SK-N-SH (cell line): ENCODE measurements around the gene RPN1. TPM values are rescaled to one million over a fixed set of nuclear protein-coding genes. Genes with fewer than 3 reads are reported as not detected.

ENCODE experiments used
- CTCF ChIA-PET: fragments of 300-600, 350-600 bp; formaldehyde crosslinking; extraction: SDS; loops from one replicate; lab custom pipeline; 2021; lab: Yijun Ruan, JAX
- POLR2A ChIA-PET: fragments of 350-600 bp; sonication (Branson Sonifier 250); formaldehyde crosslinking; extraction: SDS; loops from one replicate; lab custom pipeline; 2020; ENCODE audit warnings: antibody characterized with exemption, inconsistent platforms; lab: Yijun Ruan, JAX
- DNase-seq: peaks from one replicate; pipeline ENCODE4 v3.0.0; 2012
- H2AFZ ChIP-seq: fragments of 200-600 bp; sonication (generic); 2 replicates; pipeline ENCODE4 v1.8.1; 2016; ENCODE audit warnings: antibody characterized with exemption, mild to moderate bottlenecking, low read depth
- H3F3A ChIP-seq: fragments of 200-600 bp; sonication (generic); replicated peaks from 2 replicates; pipeline ENCODE3; 2016; ENCODE audit warnings: antibody characterized with exemption, mild to moderate bottlenecking; ENCODE audit not compliant: insufficient read depth
- H3K27ac ChIP-seq, 2 experiments: fragments of 200-500 bp in 1 of 2; fragments of 200-600 bp in 1 of 2; sonication (Bioruptor generic) in 1 of 2; sonication (generic), shearing (Covaris generic) in 1 of 2; 2 replicates each; pipeline versions ENCODE4 v1.5.1 to v1.6.1; 2014 to 2016; ENCODE audit warnings: low read depth in 2 of 2, inconsistent platforms in 1 of 2, low read length in 1 of 2, mild to moderate bottlenecking in 1 of 2, mixed read lengths in 1 of 2
- H3K27me3 ChIP-seq: fragments of 200-600 bp; sonication (generic), shearing (Covaris generic); 2 replicates; pipeline ENCODE4 v1.6.1; 2016; ENCODE audit warnings: mixed run types; ENCODE audit not compliant: insufficient read depth
- H3K36me3 ChIP-seq, 2 experiments: fragments of 200-500 bp in 1 of 2; fragments of 200-600 bp in 1 of 2; sonication (Bioruptor generic) in 1 of 2; sonication (generic) in 1 of 2; replicated peaks in 1 of 2; 2 replicates each; pipeline versions ENCODE3 to v1.5.1; 2014 to 2016; ENCODE audit warnings: low read length in 1 of 2, mild to moderate bottlenecking in 1 of 2; ENCODE audit not compliant: insufficient read depth in 2 of 2, control insufficient read depth in 1 of 2
- H3K4me1 ChIP-seq, 2 experiments: fragments of 200-500 bp in 1 of 2; fragments of 200-600 bp in 1 of 2; sonication (Bioruptor generic) in 1 of 2; sonication (generic), shearing (Covaris generic) in 1 of 2; 2 replicates each; pipeline versions ENCODE4 v1.5.1 to v1.6.1; 2014 to 2016; ENCODE audit warnings: low read depth in 1 of 2, low read length in 1 of 2, mixed run types in 1 of 2; ENCODE audit not compliant: insufficient read depth in 2 of 2, control insufficient read depth in 1 of 2
- H3K4me2 ChIP-seq: fragments of 200-600 bp; sonication (generic), shearing (Covaris generic); 2 replicates; pipeline ENCODE4 v1.6.1; 2017; ENCODE audit warnings: mixed run types
- H3K4me3 ChIP-seq, 2 experiments: fragments of 200-500 bp in 1 of 2; fragments of 200-600 bp in 1 of 2; sonication (Bioruptor generic) in 1 of 2; sonication (generic), shearing (Covaris generic) in 1 of 2; 2 replicates each; pipeline versions ENCODE4 v1.5.1 to v1.8.1; 2014 to 2016; ENCODE audit warnings: low read depth in 2 of 2, inconsistent platforms in 1 of 2, low read length in 1 of 2, mild to moderate bottlenecking in 1 of 2, mixed read lengths in 1 of 2, moderate library complexity in 1 of 2
- H3K79me2 ChIP-seq: fragments of 200-600 bp; sonication (generic); 2 replicates; pipeline ENCODE4 v1.8.1; 2017; ENCODE audit warnings: mild to moderate bottlenecking; ENCODE audit not compliant: insufficient read depth
- H3K9ac ChIP-seq: fragments of 200-600 bp; sonication (generic); 2 replicates; pipeline ENCODE4 v1.6.1; 2017; ENCODE audit warnings: mixed run types
- H3K9me2 ChIP-seq: fragments of 200-600 bp; sonication (generic); 2 replicates; pipeline ENCODE4 v1.6.1; 2017; ENCODE audit warnings: mixed run types
- H3K9me3 ChIP-seq: fragments of 200-600 bp; sonication (generic); 2 replicates; pipeline ENCODE4 v1.6.1; 2017; ENCODE audit warnings: mixed run types, mild to moderate bottlenecking, moderate library complexity
- H4K20me1 ChIP-seq: fragments of 200-600 bp; sonication (generic); 2 replicates; pipeline ENCODE4 v1.6.1; 2017; ENCODE audit warnings: mild to moderate bottlenecking, mixed run types; ENCODE audit not compliant: insufficient read depth
- EP300 ChIP-seq, 2 experiments: IDR thresholded peaks; 2 replicates each; pipeline versions ENCODE4 v1.4.0 to v1.6.1; 2012; ENCODE audit warnings: borderline replicate concordance in 1 of 2, low read depth in 1 of 2, low read length in 1 of 2
- EZH2phosphoT487 ChIP-seq: fragments of 200-600 bp; sonication (generic); IDR thresholded peaks from 2 replicates; pipeline ENCODE4 v1.6.1; 2017; ENCODE audit warnings: low read depth, mixed run types, mild to moderate bottlenecking, antibody characterized with exemption, moderate library complexity, borderline replicate concordance
- FOSL2 ChIP-seq: IDR thresholded peaks from 2 replicates; pipeline ENCODE4 v1.4.0; 2012; ENCODE audit warnings: low read depth, mild to moderate bottlenecking, moderate library complexity, borderline replicate concordance
- FOXJ3 ChIP-seq: sonication (generic); formaldehyde crosslinking; IDR thresholded peaks from 2 replicates; pipeline ENCODE4 v1.5.1; 2020; ENCODE audit warnings: mild to moderate bottlenecking, missing genetic modification reagents
- JUND ChIP-seq: IDR thresholded peaks from 2 replicates; pipeline ENCODE4 v1.4.0; 2012
- MXI1 ChIP-seq: IDR thresholded peaks from 2 replicates; pipeline ENCODE4 v1.6.1; 2012; ENCODE audit warnings: mild to moderate bottlenecking, low read depth, low read length, improper control_type of control experiment
- NFIC ChIP-seq: IDR thresholded peaks from 2 replicates; pipeline ENCODE4 v1.4.0; 2012; ENCODE audit warnings: borderline replicate concordance
- PBX3 ChIP-seq: IDR thresholded peaks from 2 replicates; pipeline ENCODE4; 2012
- RAD21 ChIP-seq: IDR thresholded peaks from 2 replicates; pipeline ENCODE4 v1.6.1; 2012; ENCODE audit warnings: mild to moderate bottlenecking, low read length
- RCOR1 ChIP-seq: fragments of 150-350 bp; IDR thresholded peaks from 2 replicates; pipeline ENCODE4 v1.6.1; 2017; ENCODE audit warnings: antibody characterized with exemption, low read length
- RFX5 ChIP-seq: IDR thresholded peaks from 2 replicates; pipeline ENCODE4 v1.6.1; 2012; ENCODE audit warnings: mild to moderate bottlenecking, improper control_type of control experiment, low read length
- SMC3 ChIP-seq: IDR thresholded peaks from 2 replicates; pipeline ENCODE4 v1.6.1; 2012; ENCODE audit warnings: low read depth, low read length, improper control_type of control experiment
- TAF1 ChIP-seq: IDR thresholded peaks from 2 replicates; pipeline ENCODE4 v1.6.1; 2012; ENCODE audit warnings: low read depth, mild to moderate bottlenecking, low read length, moderate library complexity, borderline replicate concordance
- TCF12 ChIP-seq: IDR thresholded peaks from 2 replicates; pipeline ENCODE4 v1.4.0; 2012
- TEAD4 ChIP-seq: IDR thresholded peaks from 2 replicates; pipeline ENCODE4 v1.4.0; 2012; ENCODE audit warnings: mild to moderate bottlenecking, borderline replicate concordance; ENCODE audit not compliant: insufficient read depth
- USF1 ChIP-seq: IDR thresholded peaks from 2 replicates; pipeline ENCODE4 v1.4.0; 2012; ENCODE audit warnings: low read depth, borderline replicate concordance
- WGBS: methylation state at CpG from one replicate; pipeline ENCODE4 v1.1.6; 2017; ENCODE audit warnings: low lambda C conversion rate; 5-methylcytosine and 5-hydroxymethylcytosine counted together
- polyA plus RNA-seq, 3 experiments: library from polyadenylated mRNA; depleted of rRNA; stranded (reverse); fragments of >200 nt; gene quantifications; 2 replicates each; pipeline ENCODE4 v1.2.3, GENCODE V29; 2012
- TF ChIP-seq, protein P1 (sequence below): fragments of 200-600 bp; sonication (generic); IDR thresholded peaks from 2 replicates; pipeline ENCODE4 v1.6.1; 2017; ENCODE audit warnings: antibody characterized with exemption, mild to moderate bottlenecking, moderate library complexity
- TF ChIP-seq, protein P2 (sequence below): IDR thresholded peaks from 2 replicates; pipeline ENCODE4 v1.6.1; 2012; ENCODE audit warnings: mild to moderate bottlenecking, low read depth, low read length, moderate library complexity
- TF ChIP-seq, protein P3 (sequence below): fragments of 150-350 bp; IDR thresholded peaks from 2 replicates; pipeline ENCODE4 v1.6.1; 2016; ENCODE audit warnings: mild to moderate bottlenecking, low read depth, low read length

RPN1 gene
- polyA plus RNA-seq, 1 of the 3 experiments (the other 2 are of a cell fraction), result 162 TPM

DNA sequence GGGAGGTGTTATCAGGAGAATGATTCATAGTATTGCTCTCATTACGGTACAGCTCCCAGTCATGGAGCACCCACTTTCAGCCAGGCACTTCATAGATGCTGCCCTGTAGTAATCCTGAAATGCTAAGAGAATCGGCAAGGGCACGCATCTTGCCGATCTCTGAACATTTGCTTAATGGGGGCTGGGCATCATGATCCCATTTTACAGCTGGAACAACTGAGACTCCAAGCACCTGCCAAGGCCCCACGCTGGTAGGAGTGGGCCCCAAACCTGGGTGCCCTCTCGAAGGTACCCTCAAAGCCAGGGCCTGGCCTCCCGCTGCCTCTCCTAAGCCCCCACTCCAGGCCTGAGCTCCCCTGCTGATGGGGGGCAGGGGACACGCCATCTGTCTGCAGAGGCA is 47.3 kb downstream of the RPN1 start (continued):
- TF ChIP-seq, protein P1, sequence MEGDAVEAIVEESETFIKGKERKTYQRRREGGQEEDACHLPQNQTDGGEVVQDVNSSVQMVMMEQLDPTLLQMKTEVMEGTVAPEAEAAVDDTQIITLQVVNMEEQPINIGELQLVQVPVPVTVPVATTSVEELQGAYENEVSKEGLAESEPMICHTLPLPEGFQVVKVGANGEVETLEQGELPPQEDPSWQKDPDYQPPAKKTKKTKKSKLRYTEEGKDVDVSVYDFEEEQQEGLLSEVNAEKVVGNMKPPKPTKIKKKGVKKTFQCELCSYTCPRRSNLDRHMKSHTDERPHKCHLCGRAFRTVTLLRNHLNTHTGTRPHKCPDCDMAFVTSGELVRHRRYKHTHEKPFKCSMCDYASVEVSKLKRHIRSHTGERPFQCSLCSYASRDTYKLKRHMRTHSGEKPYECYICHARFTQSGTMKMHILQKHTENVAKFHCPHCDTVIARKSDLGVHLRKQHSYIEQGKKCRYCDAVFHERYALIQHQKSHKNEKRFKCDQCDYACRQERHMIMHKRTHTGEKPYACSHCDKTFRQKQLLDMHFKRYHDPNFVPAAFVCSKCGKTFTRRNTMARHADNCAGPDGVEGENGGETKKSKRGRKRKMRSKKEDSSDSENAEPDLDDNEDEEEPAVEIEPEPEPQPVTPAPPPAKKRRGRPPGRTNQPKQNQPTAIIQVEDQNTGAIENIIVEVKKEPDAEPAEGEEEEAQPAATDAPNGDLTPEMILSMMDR, result no peak
- TF ChIP-seq EP300 (IDR thresholded peaks at IDR 0.05; ENCODE audit: borderline replicate concordance in 1 of 2, low read depth in 1 of 2, low read length in 1 of 2) (no peak), RAD21 (no peak), RCOR1 (no peak), NFIC (no peak)

DNA sequence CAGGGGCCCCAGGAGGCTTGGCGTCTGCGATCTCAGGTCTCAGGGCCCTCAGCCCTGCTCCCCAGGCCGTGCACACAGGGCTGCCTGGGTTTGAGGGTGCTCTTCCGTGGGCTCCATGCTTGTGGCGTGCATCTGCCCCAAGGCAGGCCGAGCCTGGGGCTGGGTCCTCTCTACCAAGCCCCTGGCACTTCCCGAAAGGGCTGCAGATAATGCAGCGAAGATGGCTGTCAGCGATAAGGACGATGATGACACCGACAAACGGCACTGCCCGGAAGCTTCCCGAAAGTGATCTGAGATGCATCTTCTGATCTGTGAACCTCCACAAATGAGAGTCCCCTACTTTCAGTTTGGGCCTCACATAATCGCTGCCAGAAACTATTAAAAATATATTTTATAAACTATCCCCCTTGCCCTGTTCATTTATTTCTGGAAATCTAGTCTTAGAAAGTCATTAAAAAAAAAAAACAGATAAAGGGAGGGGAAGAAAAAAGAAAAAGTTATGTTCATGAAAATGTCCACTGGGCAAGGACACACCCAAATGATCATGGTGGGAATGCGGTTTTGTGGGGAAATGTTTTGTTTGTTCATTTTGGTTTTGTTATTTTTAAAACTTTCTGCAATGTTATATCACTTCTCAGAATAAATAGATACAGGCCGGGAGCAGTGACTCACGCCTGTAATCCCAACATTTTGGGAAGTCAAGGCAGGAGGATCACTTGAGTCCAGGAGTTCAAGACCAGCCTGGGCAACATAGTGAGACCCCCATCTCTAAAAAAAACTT is 51.5 kb downstream of the RPN1 start:
- no peak overlapping the region for H2AFZ ChIP-seq
- no peaks in the 10 kb centered on the region for H3K36me3 ChIP-seq
- H3K9me2 ChIP-seq, result no peaks in the 10 kb centered on the region
- WGBS, result 68% methylated on average over 15 of the region's 18 CpGs
- DNase-seq, result no peak
- H3K27me3 ChIP-seq, result no peaks in the 10 kb centered on the region
- no peaks in the 10 kb centered on the region for H3K9me3 ChIP-seq
- peaks cover 0 to 9% of the 10 kb centered on the region in 2 experiments; a peak in 1 of 4 replicates for H3K4me1 ChIP-seq
- TF ChIP-seq FOXJ3 (CRISPR knock-in tag), result no peak
- no peak for TF ChIP-seq EP300 (IDR thresholded peaks at IDR 0.05; ENCODE audit: borderline replicate concordance in 1 of 2, low read depth in 1 of 2, low read length in 1 of 2)
- TF ChIP-seq, protein P2, sequence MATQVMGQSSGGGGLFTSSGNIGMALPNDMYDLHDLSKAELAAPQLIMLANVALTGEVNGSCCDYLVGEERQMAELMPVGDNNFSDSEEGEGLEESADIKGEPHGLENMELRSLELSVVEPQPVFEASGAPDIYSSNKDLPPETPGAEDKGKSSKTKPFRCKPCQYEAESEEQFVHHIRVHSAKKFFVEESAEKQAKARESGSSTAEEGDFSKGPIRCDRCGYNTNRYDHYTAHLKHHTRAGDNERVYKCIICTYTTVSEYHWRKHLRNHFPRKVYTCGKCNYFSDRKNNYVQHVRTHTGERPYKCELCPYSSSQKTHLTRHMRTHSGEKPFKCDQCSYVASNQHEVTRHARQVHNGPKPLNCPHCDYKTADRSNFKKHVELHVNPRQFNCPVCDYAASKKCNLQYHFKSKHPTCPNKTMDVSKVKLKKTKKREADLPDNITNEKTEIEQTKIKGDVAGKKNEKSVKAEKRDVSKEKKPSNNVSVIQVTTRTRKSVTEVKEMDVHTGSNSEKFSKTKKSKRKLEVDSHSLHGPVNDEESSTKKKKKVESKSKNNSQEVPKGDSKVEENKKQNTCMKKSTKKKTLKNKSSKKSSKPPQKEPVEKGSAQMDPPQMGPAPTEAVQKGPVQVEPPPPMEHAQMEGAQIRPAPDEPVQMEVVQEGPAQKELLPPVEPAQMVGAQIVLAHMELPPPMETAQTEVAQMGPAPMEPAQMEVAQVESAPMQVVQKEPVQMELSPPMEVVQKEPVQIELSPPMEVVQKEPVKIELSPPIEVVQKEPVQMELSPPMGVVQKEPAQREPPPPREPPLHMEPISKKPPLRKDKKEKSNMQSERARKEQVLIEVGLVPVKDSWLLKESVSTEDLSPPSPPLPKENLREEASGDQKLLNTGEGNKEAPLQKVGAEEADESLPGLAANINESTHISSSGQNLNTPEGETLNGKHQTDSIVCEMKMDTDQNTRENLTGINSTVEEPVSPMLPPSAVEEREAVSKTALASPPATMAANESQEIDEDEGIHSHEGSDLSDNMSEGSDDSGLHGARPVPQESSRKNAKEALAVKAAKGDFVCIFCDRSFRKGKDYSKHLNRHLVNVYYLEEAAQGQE, result no peak
- TF ChIP-seq MXI1, result no peak
- no peak for TF ChIP-seq RAD21
- TF ChIP-seq RFX5, result no peak
- no peak for TF ChIP-seq PBX3
- no peak for TF ChIP-seq TCF12
- TF ChIP-seq TAF1, result no peak
- no peak for TF ChIP-seq FOSL2
- no peak for TF ChIP-seq JUND
- TF ChIP-seq SMC3, result no peak
- TF ChIP-seq, protein P3, sequence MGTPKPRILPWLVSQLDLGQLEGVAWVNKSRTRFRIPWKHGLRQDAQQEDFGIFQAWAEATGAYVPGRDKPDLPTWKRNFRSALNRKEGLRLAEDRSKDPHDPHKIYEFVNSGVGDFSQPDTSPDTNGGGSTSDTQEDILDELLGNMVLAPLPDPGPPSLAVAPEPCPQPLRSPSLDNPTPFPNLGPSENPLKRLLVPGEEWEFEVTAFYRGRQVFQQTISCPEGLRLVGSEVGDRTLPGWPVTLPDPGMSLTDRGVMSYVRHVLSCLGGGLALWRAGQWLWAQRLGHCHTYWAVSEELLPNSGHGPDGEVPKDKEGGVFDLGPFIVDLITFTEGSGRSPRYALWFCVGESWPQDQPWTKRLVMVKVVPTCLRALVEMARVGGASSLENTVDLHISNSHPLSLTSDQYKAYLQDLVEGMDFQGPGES, result no peak
- no peak for TF ChIP-seq USF1
- TF ChIP-seq TEAD4, result no peak
- TF ChIP-seq EZH2phosphoT487, result no peak
- no peak overlapping the region for H3K9ac ChIP-seq
- H3K27ac ChIP-seq, result no peak overlapping the region
- POLR2A ChIA-PET, result no interaction called here
- no peaks in the 10 kb centered on the region for H3F3A ChIP-seq
- no peak overlapping the region for H3K4me2 ChIP-seq
- no peaks in the 10 kb centered on the region for H3K79me2 ChIP-seq
- CTCF ChIA-PET, result interaction anchor here (0.8 to 3.8 kb wide), 5 partner anchors 10 to 173 kb away, joined by 4 to 22 read pairs (median 8); no protein-coding TSS in a partner anchor
- H4K20me1 ChIP-seq, result no peaks in the 10 kb centered on the region
- no peak overlapping the region for H3K4me3 ChIP-seq
